HCT116 (cell line): ENCODE measurements around the gene CLEC16A. TPM values are rescaled to one million over a fixed set of nuclear protein-coding genes. Genes with fewer than 3 reads are reported as not detected.

ENCODE experiments used
- ATAC-seq: fragments of 200-7000 bp; cut with Tn5 transposase; 2 replicates; pipeline ENCODE4 v1.9.1; 2020; ENCODE audit warnings: mild to moderate bottlenecking, moderate library complexity
- BruUV-seq: library from RNA; stranded (reverse); fragments of 400-500 nt; replicated peaks from 2 replicates; lab custom pipeline; 2021; lab: Mats Ljungman, UMichigan
- CTCF ChIA-PET: fragments of 300-600 bp; sonication (Branson Sonifier 250); formaldehyde crosslinking; loops from one replicate; lab custom pipeline; 2021; ENCODE audit warnings: antibody characterized with exemption; lab: Charles Lee
- POLR2A ChIA-PET: fragments of 300-600, 350-600 bp; sonication (Branson Sonifier 250); formaldehyde crosslinking; loops from one replicate; lab custom pipeline; 2021; ENCODE audit warnings: antibody characterized with exemption; lab: Charles Lee
- RAD21 ChIA-PET, 2 experiments: fragments of 300-600 bp; sonication (Branson Sonifier 250); formaldehyde crosslinking; loops; one replicate each; lab custom pipeline; 2023; ENCODE audit warnings: low total read pairs in 2 of 2; ENCODE audit not compliant: uncharacterized antibody in 2 of 2, unreplicated experiment in 2 of 2, low non-redundant PET in 1 of 2; lab: Charles Lee
- DNase-seq: peaks from one replicate; pipeline ENCODE4 v3.0.0-alpha.2; 2010; ENCODE audit warnings: low read depth, low spot score
- H2AFZ ChIP-seq: fragments of 200-600 bp; shearing (Covaris generic), sonication (generic); 2 replicates; pipeline ENCODE4 v1.6.1; 2017; ENCODE audit warnings: low read depth, mixed run types, mixed read lengths, antibody characterized with exemption, low read length; ENCODE audit not compliant: poor library complexity, severe bottlenecking
- H3K27ac ChIP-seq: 2 replicates; pipeline ENCODE4 v1.5.1; 2012; ENCODE audit warnings: low read depth, low read length
- H3K27me3 ChIP-seq: fragments of 200-600 bp; sonication (generic); 2 replicates; pipeline ENCODE4 v1.6.1; 2016; ENCODE audit warnings: mixed run types, low read length, mixed read lengths; ENCODE audit not compliant: insufficient read depth
- H3K36me3 ChIP-seq, 2 experiments: fragments of 200-500 bp in 1 of 2; fragments of 200-600 bp in 1 of 2; sonication (Bioruptor generic) in 1 of 2; sonication (generic) in 1 of 2; 2 replicates each; pipeline versions ENCODE4 v1.5.1 to v1.6.1; 2014 to 2016; ENCODE audit warnings: low read length in 2 of 2, inconsistent platforms in 1 of 2, mixed read lengths in 1 of 2, mixed run types in 1 of 2; ENCODE audit not compliant: insufficient read depth in 2 of 2, control insufficient read depth in 1 of 2
- H3K4me1 ChIP-seq, 2 experiments: fragments of 200-600 bp in 1 of 2; sonication (generic) in 1 of 2; 2 replicates each; pipeline versions ENCODE4 v1.5.1 to v1.6.1; 2012 to 2017; ENCODE audit warnings: low read length in 2 of 2, inconsistent platforms in 1 of 2, mild to moderate bottlenecking in 1 of 2, mixed read lengths in 1 of 2, mixed run types in 1 of 2, moderate library complexity in 1 of 2; ENCODE audit not compliant: insufficient read depth in 2 of 2, control insufficient read depth in 1 of 2
- H3K4me2 ChIP-seq: fragments of 200-600 bp; sonication (generic); 2 replicates; pipeline ENCODE4 v1.6.1; 2017; ENCODE audit warnings: mixed run types, low read length, mixed read lengths
- H3K4me3 ChIP-seq, 2 experiments: fragments of 200-600 bp in 1 of 2; sonication (generic) in 1 of 2; replicated peaks in 1 of 2; 2 replicates each; pipeline ENCODE4 v1.5.1; 2011 to 2016; ENCODE audit warnings: low read length in 2 of 2, control low read depth in 1 of 2, low read depth in 1 of 2, mild to moderate bottlenecking in 1 of 2, mixed read lengths in 1 of 2, mixed run types in 1 of 2
- H3K79me2 ChIP-seq: fragments of 200-600 bp; sonication (generic); 2 replicates; pipeline ENCODE4 v1.6.1; 2017; ENCODE audit warnings: mild to moderate bottlenecking, mixed run types, low read length, moderate library complexity, mixed read lengths; ENCODE audit not compliant: insufficient read depth
- H3K9ac ChIP-seq: fragments of 200-600 bp; sonication (generic); 2 replicates; pipeline ENCODE4 v1.6.1; 2016; ENCODE audit warnings: low read length, mixed read lengths
- H3K9me2 ChIP-seq: fragments of 200-600 bp; sonication (generic), shearing (Covaris generic); 2 replicates; pipeline ENCODE4 v1.6.1; 2017; ENCODE audit warnings: mixed run types, mild to moderate bottlenecking, moderate library complexity; ENCODE audit not compliant: insufficient read depth
- H3K9me3 ChIP-seq, 2 experiments: fragments of 200-500 bp in 1 of 2; fragments of 200-600 bp in 1 of 2; sonication (Bioruptor generic) in 1 of 2; sonication (generic) in 1 of 2; 2 replicates each; pipeline ENCODE4 v1.6.1; 2014 to 2017; ENCODE audit warnings: low read length in 2 of 2, mixed read lengths in 2 of 2, inconsistent platforms in 1 of 2, low read depth in 1 of 2, mild to moderate bottlenecking in 1 of 2, mixed run types in 1 of 2, moderate library complexity in 1 of 2; ENCODE audit not compliant: control insufficient read depth in 1 of 2, insufficient read depth in 1 of 2
- H4K20me1 ChIP-seq: fragments of 200-600 bp; sonication (generic), shearing (Covaris generic); 2 replicates; pipeline ENCODE4 v1.6.1; 2017; ENCODE audit warnings: mixed run types, mild to moderate bottlenecking, moderate library complexity; ENCODE audit not compliant: insufficient read depth
- CBX3 ChIP-seq: IDR thresholded peaks from 2 replicates; pipeline ENCODE4 v1.6.1; 2012; ENCODE audit warnings: low read depth
- CEBPB ChIP-seq: IDR thresholded peaks from 2 replicates; pipeline ENCODE4 v1.6.1; 2012; ENCODE audit warnings: low read depth
- EZH2phosphoT487 ChIP-seq: fragments of 200-600 bp; IDR thresholded peaks from 2 replicates; pipeline ENCODE4 v1.6.1; 2018; ENCODE audit warnings: antibody characterized with exemption, borderline replicate concordance
- JUND ChIP-seq: IDR thresholded peaks from 2 replicates; pipeline ENCODE4 v1.6.1; 2012
- POLR2AphosphoS5 ChIP-seq: IDR thresholded peaks from 2 replicates; pipeline ENCODE4 v1.6.1; 2011; ENCODE audit warnings: mild to moderate bottlenecking, low read depth, low read length, moderate library complexity
- RAD21 ChIP-seq: IDR thresholded peaks from 2 replicates; pipeline ENCODE4 v1.6.1; 2012; ENCODE audit warnings: low read depth, mild to moderate bottlenecking
- REST ChIP-seq: IDR thresholded peaks from 2 replicates; pipeline ENCODE4 v1.6.1; 2012; ENCODE audit warnings: low read depth
- SP1 ChIP-seq: IDR thresholded peaks from 2 replicates; pipeline ENCODE4 v1.6.1; 2012; ENCODE audit warnings: low read depth
- SRF ChIP-seq: IDR thresholded peaks from 2 replicates; pipeline ENCODE4 v1.6.1; 2012; ENCODE audit warnings: low read depth
- YY1 ChIP-seq: IDR thresholded peaks from 2 replicates; pipeline ENCODE4 v1.6.1; 2011; ENCODE audit warnings: low read length, low read depth, moderate library complexity, mild to moderate bottlenecking; ENCODE audit not compliant: insufficient replicate concordance; ENCODE audit errors: extremely low read depth
- ZFX ChIP-seq: fragments of 450-650 bp; IDR thresholded peaks from 2 replicates; pipeline ENCODE4 v1.6.1; 2017
- intact Hi-C: fragments of 100-400 bp; cut with micrococcal nuclease; formaldehyde crosslinking; loops from 2 replicates; pipeline ENCODE4 v1.10.0; 2022
- total RNA-seq: library from RNA; stranded (reverse); gene quantifications from one replicate; pipeline ENCODE4 v1.2.1, GENCODE V29; 2021; ENCODE audit not compliant: unreplicated experiment
- TF ChIP-seq, protein P1 (sequence below): IDR thresholded peaks from 2 replicates; pipeline ENCODE4 v1.6.1; 2012

The CLEC16A gene
- total RNA-seq, 1 experiment from 2014 or later: 18.0 TPM

GRCh38 chr16:11045441-11045840 is 101.1 kb downstream of the CLEC16A start:
- POLR2A ChIA-PET: no interaction called here
- intact Hi-C loops: no loop called here
- no TSS peak for BruUV-seq
- Histone ChIP-seq H3K9me2 (no peaks in the 10 kb centered on the region), H4K20me1 (no peaks in the 10 kb centered on the region), H3K27me3 (no peaks in the 10 kb centered on the region), H3K4me2 (no peak overlapping the region), H3K9ac (no peak overlapping the region), H3K27ac (no peak overlapping the region), H3K9me3 (no peaks in the 10 kb centered on the region), H3K36me3 (no peaks in the 10 kb centered on the region; a peak in 1 of 4 replicates)
- RAD21 ChIA-PET: no interaction called here
- DNase-seq: no peak
- CTCF ChIA-PET: no interaction called here
- TF ChIP-seq CEBPB (no peak), POLR2AphosphoS5 (no peak), RAD21 (no peak), CBX3 (no peak), REST (no peak), SP1 (no peak), EZH2phosphoT487 (no peak), ZFX (no peak), JUND (no peak), SRF (no peak), YY1 (no peak)
- TF ChIP-seq, protein P1, sequence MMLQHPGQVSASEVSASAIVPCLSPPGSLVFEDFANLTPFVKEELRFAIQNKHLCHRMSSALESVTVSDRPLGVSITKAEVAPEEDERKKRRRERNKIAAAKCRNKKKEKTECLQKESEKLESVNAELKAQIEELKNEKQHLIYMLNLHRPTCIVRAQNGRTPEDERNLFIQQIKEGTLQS: no peak
- TF ChIP-seq, all 23 proteins: peak for 0
- H3K4me3 ChIP-seq: no peak overlapping the region
- no peak for ATAC-seq
- peaks cover 3 to 12% of the 10 kb centered on the region in 2 experiments; a peak in 3 of 4 replicates for H3K4me1 ChIP-seq
- H2AFZ ChIP-seq: no peak overlapping the region
- H3K79me2 ChIP-seq: no peaks in the 10 kb centered on the region
